Activated T-cell treated with anti-CD3 and anti-CD28 coated beads, Interleukin-2, amount 50 U/mL, for 24 hours (primary cell): Measurements from ENCODE around the gene ACADM.
"Not testable (repeated sequence)": the region's sequence is repeated elsewhere in the genome, so short reads cannot be mapped to it uniquely, and the experiment has no call there.

Source experiments
- DNase-seq: peaks from one replicate; pipeline ENCODE4 v3.0.0-alpha.2; 2020
- H3K27ac Mint-ChIP-seq: 2 replicates; pipeline ENCODE4 v1.8.0; 2020; ENCODE audit warnings: mild to moderate bottlenecking, mixed read lengths
- H3K27me3 Mint-ChIP-seq: 2 replicates; pipeline ENCODE4 v1.8.0; 2020; ENCODE audit warnings: mixed read lengths
- H3K36me3 Mint-ChIP-seq: 2 replicates; pipeline ENCODE4 v1.8.0; 2020; ENCODE audit warnings: low read depth, mixed read lengths
- H3K4me1 Mint-ChIP-seq: 2 replicates; pipeline ENCODE4 v1.8.0; 2020; ENCODE audit warnings: low read depth, mixed read lengths
- H3K4me3 Mint-ChIP-seq: 2 replicates; pipeline ENCODE4 v1.8.0; 2020; ENCODE audit warnings: mild to moderate bottlenecking, moderate library complexity, mixed read lengths
- H3K9me3 Mint-ChIP-seq: 2 replicates; pipeline ENCODE4 v1.8.0; 2020; ENCODE audit warnings: mixed read lengths

Gene ACADM

DNA sequence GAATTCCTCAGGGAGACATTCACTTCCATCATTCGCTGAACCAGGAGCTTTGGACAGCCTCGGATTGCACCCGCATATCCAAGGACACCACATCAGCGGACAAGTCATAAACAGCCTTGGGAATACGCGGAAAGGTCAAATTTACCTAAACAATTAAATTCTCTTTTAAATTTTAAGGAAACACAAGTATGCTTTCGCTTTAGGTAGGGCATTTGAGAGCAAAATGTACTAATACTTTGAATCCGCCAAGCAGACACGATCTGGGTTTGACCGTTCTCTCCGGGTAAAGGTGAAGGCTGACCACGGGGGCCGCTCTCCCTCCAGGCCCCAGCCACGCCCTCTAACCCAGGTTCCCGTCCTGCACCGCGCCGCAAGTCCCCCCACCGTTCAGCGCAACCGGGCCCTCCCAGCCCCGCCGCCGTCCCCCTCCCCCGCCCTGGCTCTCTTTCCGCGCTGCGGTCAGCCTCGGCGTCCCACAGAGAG is 479 bp upstream of the ACADM start:
- Mint-ChIP-seq H3K9me3 (no peaks in the 10 kb centered on the region), H3K36me3 (peaks cover 19% of the 10 kb centered on the region), H3K4me1 (peaks cover 55% of the 10 kb centered on the region), H3K27ac (peak overlapping the region; percentile 98), H3K4me3 (peak overlapping the region; percentile 99), H3K27me3 (no peaks in the 10 kb centered on the region)
- DNase-seq, result no peak

DNA sequence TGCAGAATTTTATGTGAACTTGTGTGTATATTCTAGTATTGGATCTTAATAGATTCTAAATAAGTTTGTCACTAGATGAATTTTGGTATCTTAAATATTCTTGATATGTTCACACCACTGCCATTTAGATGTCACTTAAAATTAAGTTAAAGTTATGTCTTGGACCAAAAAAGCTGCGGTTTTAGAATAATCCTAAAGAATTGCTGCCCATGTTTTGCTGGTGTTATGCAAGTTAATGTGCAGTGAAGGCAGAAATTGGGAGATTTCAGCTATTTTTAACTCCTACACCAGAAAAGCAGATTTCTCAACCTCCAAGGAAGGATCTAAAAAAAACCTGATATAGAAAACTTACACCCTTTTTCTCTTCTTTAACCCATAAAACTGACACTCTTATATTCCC is 757 bp downstream of the ACADM start:
- Mint-ChIP-seq H3K4me1 (peaks cover 53% of the 10 kb centered on the region), H3K36me3 (peaks cover 22% of the 10 kb centered on the region), H3K27ac (peak overlapping the region; percentile 98), H3K9me3 (no peaks in the 10 kb centered on the region), H3K4me3 (peak overlapping the region; percentile 99), H3K27me3 (no peaks in the 10 kb centered on the region)
- DNase-seq, result no peak

DNA sequence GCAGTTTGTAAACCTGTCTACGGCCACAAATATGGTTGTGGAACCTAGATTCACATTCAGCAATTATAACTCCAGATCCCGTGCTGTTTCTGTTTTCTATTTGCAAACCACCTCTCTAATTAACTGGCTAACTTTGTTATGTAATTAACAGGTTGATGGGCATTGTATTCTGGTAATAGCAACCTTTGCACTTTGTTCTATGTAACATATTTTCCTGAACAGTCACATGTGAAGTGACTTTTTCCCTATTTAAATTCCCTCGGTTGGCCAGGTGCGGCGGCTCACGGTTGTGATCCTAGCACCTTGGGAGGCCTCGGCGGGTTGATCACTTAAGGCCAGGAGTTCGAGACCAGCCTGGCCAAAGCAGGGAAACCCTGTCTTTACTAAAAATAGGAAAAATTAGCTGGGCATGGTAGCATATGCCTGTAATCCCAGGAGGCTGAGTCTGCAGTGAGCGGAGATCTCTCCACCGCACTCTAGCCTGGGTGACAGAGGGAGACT is 1.4 kb downstream of the ACADM start:
- Mint-ChIP-seq H3K36me3 (peaks cover 27% of the 10 kb centered on the region), H3K27ac (peak overlapping the region; percentile 98), H3K4me3 (peak overlapping the region; percentile 99), H3K27me3 (no peaks in the 10 kb centered on the region), H3K4me1 (peaks cover 47% of the 10 kb centered on the region), H3K9me3 (no peaks in the 10 kb centered on the region)
- DNase-seq, result no peak

DNA sequence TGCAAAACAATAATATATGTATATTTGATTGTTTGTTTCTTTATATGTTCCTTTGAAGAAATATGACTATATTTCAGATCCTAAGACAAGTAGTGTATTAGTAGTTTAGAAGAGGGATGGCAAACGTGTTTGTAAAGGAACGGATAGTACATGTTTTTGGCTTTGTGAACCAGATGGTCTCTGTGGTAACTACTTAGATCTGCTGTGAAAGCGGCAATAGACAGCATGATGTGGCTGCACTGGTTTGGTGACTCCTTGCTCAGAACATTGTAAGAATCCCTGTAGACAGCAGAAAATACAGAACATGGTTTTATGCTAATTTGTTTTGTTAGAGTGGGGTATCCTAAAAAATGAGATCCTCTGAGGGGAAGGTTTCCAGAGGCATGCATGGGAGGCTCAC is 3.1 kb downstream of the ACADM start:
- Mint-ChIP-seq H3K27me3 (no peaks in the 10 kb centered on the region), H3K4me3 (no peak overlapping the region), H3K4me1 (peaks cover 43% of the 10 kb centered on the region), H3K36me3 (peaks cover 40% of the 10 kb centered on the region), H3K27ac (peak overlapping the region; percentile 47), H3K9me3 (no peaks in the 10 kb centered on the region)
- DNase-seq, result no peak

DNA sequence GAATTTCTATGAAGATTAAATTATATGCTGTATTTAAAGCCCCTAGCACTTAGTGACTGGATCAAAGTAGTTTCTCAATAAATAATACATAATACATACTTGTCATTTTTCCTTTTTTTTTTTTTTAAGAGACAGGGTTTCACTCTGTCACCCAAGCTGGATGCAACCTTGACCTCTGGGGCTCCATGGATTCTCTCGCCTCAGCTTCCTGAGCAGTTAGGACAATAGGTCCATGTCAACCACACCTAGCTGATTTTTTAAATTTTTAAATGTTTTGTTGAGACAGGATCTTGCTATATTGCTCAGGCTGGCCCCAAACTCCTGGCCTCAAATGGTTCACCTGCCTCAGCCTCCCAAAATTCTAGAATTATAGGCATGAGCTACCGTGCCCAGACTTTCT is 5.9 kb downstream of the ACADM start:
- no peaks in the 10 kb centered on the region for H3K9me3 Mint-ChIP-seq
- H3K27me3 Mint-ChIP-seq, result no peaks in the 10 kb centered on the region
- H3K27ac Mint-ChIP-seq, result no peak overlapping the region
- peaks cover 30% of the 10 kb centered on the region for H3K4me1 Mint-ChIP-seq
- no peak for DNase-seq
- peaks cover 56% of the 10 kb centered on the region for H3K36me3 Mint-ChIP-seq
- no peak overlapping the region for H3K4me3 Mint-ChIP-seq

DNA sequence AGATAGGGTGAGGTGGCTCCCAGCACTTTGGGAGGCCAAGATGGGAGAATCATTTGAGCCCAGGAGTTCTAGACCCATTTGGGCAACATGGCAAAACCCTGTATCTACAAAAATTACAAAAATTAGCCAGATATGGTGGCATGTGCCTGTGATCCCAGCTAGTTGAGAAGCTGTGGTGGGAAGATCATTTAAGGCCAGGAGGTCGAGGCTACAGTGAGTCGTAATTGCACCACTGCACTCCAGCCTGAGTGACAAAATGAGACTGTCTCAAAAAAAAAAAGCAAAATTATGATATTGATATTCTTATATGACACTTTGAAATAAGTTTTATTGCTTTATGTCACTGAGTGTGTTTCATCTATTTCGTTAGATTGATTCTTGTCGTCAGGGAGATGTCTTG is 7.4 kb downstream of the ACADM start:
- no peak overlapping the region for H3K27ac Mint-ChIP-seq
- H3K36me3 Mint-ChIP-seq, result peaks cover 60% of the 10 kb centered on the region
- no peaks in the 10 kb centered on the region for H3K27me3 Mint-ChIP-seq
- H3K4me1 Mint-ChIP-seq, result peaks cover 17% of the 10 kb centered on the region
- no peaks in the 10 kb centered on the region for H3K9me3 Mint-ChIP-seq
- no peak overlapping the region for H3K4me3 Mint-ChIP-seq
- no peak for DNase-seq

DNA sequence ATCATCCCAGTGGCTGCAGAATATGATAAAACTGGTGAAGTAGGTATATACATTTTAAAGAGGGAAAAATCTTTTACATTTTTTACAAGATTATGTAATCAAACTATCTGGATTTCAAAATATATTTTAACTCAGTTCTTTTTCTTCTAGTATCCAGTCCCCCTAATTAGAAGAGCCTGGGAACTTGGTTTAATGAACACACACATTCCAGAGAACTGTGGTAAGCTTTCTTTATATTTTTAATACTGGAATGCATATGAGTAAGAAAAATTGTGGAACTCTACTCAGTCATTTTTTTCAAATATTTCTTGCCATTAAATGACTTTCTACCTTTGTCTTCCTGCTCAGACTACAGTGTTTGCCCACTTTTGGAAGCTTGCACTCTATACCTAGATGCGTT is 8.2 kb downstream of the ACADM start:
- H3K9me3 Mint-ChIP-seq, result no peaks in the 10 kb centered on the region
- H3K27me3 Mint-ChIP-seq, result no peaks in the 10 kb centered on the region
- H3K27ac Mint-ChIP-seq, result no peak overlapping the region
- no peak for DNase-seq
- peaks cover 10% of the 10 kb centered on the region for H3K4me1 Mint-ChIP-seq
- H3K36me3 Mint-ChIP-seq, result peaks cover 64% of the 10 kb centered on the region
- no peak overlapping the region for H3K4me3 Mint-ChIP-seq

DNA sequence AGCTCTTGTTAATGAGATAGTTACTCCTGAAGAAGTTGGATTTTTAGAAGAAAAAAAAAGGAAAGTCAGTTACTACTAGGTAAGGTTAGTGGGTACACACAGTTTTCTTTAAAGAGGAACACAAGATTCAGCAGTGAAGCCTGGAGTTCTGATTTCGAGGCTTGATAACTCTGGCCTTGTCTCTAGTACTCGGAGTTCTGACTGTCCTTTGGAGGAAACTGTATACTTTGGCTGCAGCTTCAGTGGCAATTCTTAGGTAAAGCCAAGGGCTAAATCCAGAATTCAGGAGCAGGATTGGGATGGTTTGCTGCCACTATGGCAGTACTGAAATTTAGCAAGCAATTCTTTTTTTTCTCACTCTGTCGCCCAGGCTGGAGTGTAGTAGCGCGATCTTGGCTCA is 9.2 kb downstream of the ACADM start:
- H3K4me3 Mint-ChIP-seq, result no peak overlapping the region
- H3K4me1 Mint-ChIP-seq, result peaks cover 4% of the 10 kb centered on the region
- no peaks in the 10 kb centered on the region for H3K27me3 Mint-ChIP-seq
- H3K27ac Mint-ChIP-seq, result no peak overlapping the region
- peaks cover 65% of the 10 kb centered on the region for H3K36me3 Mint-ChIP-seq
- no peaks in the 10 kb centered on the region for H3K9me3 Mint-ChIP-seq
- no peak for DNase-seq

DNA sequence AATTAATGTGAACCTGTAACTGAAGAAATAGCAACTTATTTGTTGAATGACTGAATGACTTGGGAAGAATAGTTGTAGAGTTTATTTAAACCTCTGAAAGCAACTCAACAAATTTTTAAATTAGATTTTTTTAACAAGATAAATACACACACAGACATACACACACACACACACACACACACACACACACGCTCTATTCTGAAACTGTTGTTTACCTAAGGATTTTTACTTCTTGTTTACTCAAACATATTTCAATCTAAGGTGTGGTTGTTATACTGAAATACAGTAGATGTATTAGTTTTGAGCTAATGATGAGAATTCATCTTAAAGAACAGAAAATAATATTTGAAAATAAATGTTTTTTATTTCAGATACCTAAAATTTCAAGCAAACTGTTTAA is 11.5 kb downstream of the ACADM start:
- Mint-ChIP-seq H3K27me3 (no peaks in the 10 kb centered on the region), H3K4me1 (peaks cover 2% of the 10 kb centered on the region), H3K9me3 (no peaks in the 10 kb centered on the region), H3K4me3 (no peak overlapping the region), H3K27ac (no peak overlapping the region), H3K36me3 (peaks cover 75% of the 10 kb centered on the region)
- DNase-seq, result no peak

DNA sequence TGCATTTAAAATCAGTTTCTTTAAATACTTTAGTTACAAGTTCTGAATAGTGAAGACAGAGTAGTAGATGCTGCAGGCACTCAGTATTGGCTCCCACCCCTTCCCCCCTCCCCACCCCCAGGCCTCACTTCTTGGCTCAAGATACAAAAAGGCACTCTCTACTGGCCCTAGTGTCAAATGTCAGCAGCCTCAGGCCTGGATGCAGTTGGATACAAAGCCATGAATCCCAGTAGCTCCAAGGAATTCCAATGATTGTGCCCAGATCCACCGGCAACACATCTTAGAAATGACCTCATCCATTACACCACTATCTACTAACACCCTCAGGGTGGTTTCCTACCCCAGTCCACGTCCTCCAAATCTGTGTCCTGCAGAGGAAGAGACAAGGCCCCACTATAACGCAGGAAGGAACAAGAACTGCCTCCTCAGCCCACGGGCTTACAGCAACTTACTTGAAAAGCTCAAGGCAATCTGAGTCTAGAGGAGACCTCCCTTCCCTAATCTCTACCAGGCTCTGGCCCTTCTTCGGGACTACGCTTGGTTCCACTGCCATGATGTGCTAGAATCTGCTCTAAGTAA is 17.6 kb downstream of the ACADM start:
- peaks cover 86% of the 10 kb centered on the region for H3K36me3 Mint-ChIP-seq
- no peaks in the 10 kb centered on the region for H3K27me3 Mint-ChIP-seq
- peaks cover 2% of the 10 kb centered on the region for H3K4me1 Mint-ChIP-seq
- no peaks in the 10 kb centered on the region for H3K9me3 Mint-ChIP-seq
- no peak for DNase-seq
- no peak overlapping the region for H3K4me3 Mint-ChIP-seq
- no peak overlapping the region for H3K27ac Mint-ChIP-seq

DNA sequence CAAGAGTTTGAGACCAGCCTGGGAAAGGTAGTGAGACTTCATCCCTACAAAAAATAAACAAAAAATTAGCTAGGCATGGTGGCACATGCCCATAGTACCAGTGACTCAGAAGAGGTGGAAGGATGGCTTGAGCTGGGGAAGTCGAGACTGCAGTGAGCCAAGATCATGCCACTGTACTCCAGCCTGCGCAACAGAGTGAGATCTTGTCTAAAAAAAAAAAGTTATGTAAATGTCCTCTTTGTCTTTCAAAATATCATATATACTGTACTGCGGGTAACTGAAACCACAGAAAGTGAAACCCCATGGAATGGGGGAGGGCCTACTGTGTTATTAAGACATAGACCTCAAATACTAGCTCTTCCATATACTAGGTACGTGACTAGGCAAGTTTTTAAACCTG is 20.8 kb downstream of the ACADM start:
- Mint-ChIP-seq H3K36me3 (peaks cover 78% of the 10 kb centered on the region), H3K4me3 (no peak overlapping the region), H3K27ac (no peak overlapping the region), H3K27me3 (no peaks in the 10 kb centered on the region), H3K9me3 (no peaks in the 10 kb centered on the region), H3K4me1 (peaks cover 2% of the 10 kb centered on the region)
- no peak for DNase-seq

DNA sequence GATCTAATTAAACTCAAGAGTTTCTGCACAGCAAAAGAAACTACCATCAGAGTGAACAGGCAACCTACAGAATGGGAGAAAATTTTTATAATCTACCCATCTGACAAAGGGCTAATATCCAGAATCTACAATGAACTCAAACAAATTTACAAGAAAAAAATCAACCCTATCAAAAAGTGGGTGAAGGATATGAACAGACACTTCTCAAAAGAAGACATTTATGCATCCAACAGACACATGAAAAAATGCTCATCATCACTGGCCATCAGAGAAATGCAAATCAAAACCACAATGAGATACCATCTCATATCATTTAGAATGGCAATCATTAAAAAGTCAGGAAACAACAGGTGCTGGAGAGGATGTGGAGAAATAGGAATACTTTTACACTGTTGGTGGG is 32.7 kb downstream of the ACADM start:
- DNase-seq, H3K4me3 Mint-ChIP-seq, H3K9me3 Mint-ChIP-seq, H3K27me3 Mint-ChIP-seq, H3K4me1 Mint-ChIP-seq, H3K27ac Mint-ChIP-seq: not testable (repeated sequence)
- H3K36me3 Mint-ChIP-seq, result peaks cover 81% of the 10 kb centered on the region

DNA sequence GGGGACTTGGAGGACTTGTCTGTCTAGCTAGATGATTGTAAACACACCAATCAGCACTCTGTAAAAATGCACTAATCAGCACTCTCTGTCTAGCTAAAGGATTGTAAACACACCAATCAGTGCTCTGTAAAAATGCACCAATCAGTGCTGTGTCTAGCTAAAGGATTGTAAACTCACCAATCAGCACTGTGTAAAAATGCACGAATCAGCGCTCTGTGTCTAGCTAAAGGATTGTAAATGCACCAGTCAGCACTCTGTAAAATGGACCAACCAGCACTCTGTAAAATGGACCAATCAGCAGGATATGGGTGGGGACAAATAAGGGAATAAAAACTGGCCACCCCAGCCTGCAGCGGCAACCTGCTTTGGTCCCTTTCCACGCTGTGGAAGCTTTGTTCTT is 34.0 kb downstream of the ACADM start:
- H3K27me3 Mint-ChIP-seq, DNase-seq, H3K27ac Mint-ChIP-seq, H3K4me1 Mint-ChIP-seq, H3K9me3 Mint-ChIP-seq, H3K4me3 Mint-ChIP-seq: not testable (repeated sequence)
- H3K36me3 Mint-ChIP-seq, result peaks cover 76% of the 10 kb centered on the region

DNA sequence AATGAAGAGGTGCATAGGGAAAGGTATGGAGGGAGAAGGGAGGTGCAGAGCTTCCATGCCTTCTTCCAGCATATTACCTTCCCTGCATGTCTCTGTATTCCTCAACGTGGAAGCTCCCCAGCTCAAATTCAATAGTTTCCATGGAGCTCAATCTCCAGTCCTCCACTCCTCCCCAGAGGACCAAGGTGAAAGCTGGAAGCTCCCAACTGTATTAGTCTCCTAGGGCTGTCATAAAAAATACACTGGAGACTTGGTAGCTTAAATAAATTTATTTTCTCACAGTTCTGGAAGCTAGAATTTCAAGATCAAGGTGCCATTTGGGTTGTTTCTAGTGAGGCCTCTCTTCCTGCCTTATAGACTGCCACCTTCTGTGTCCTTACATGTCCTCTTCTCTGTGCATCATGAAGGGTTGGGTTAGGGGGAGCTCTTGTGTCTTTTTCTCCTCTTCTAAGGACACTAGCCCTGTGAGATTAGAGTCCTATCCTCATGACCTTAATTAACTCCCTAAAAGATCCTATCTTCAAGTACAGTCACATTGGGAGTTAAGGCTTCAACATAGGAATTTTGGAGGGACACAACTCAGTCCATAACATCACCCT is 39.6 kb downstream of the ACADM start:
- no peak overlapping the region for H3K4me3 Mint-ChIP-seq
- H3K27me3 Mint-ChIP-seq, result no peaks in the 10 kb centered on the region
- H3K9me3 Mint-ChIP-seq, result no peaks in the 10 kb centered on the region
- no peak overlapping the region for H3K27ac Mint-ChIP-seq
- H3K4me1 Mint-ChIP-seq, result peaks cover 4% of the 10 kb centered on the region
- H3K36me3 Mint-ChIP-seq, result peaks cover 31% of the 10 kb centered on the region
- DNase-seq, result no peak

DNA sequence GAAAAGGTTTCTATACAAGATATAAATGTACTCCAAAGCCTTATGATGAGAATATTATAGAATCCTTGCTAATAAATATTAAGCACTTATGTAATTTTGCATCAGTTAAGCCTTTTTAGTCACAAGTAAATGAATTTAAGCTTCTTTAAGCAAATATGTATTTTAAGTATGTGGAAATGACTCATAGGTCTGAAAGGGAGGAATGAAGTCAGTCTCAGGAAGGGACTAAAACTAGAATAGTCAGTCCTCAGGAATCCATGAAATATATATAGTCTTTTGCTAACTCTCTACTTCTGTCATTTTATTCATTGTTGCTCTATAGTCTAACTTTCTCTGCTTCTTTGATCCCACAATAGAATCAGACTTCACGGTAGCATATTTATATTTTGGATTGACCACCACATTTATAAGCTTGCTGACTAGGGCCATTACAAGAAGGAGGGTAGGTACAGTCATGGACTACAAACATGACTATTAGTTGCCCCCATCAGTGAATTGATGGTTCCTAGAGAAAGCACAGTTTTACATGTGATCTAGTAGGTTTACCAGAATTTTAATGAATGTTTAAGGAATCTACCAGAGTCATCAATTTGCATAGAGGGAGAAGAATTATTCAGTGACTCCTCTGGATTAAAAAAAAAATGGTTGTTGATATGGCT is 41.3 kb downstream of the ACADM start:
- Mint-ChIP-seq H3K4me1 (peaks cover 4% of the 10 kb centered on the region), H3K36me3 (peaks cover 24% of the 10 kb centered on the region), H3K4me3 (no peak overlapping the region), H3K9me3 (no peaks in the 10 kb centered on the region), H3K27ac (no peak overlapping the region), H3K27me3 (no peaks in the 10 kb centered on the region)
- no peak for DNase-seq
